ENCODE results near the gene BCL7A.

DNA sequence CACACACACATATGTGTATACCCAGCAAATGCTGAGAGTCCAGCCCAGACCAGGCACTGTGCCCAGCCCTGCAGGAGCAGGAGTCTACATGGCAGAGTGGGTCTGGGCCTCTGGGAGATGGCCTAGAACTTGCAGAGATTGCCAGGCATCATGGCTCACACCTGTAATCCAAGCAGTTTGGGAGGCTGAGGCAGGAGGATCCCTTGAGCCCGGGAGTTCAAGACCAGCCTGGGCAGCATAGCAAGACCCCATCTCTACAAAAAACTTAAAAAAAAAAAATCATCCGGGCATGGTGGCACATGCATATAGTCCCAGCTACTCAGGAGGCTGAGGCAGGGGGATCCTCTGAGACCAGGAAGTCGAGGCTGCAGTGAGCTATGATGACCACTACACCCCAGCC is 36.1 kb downstream of the BCL7A start:
- TF ChIP-seq, protein P1, sequence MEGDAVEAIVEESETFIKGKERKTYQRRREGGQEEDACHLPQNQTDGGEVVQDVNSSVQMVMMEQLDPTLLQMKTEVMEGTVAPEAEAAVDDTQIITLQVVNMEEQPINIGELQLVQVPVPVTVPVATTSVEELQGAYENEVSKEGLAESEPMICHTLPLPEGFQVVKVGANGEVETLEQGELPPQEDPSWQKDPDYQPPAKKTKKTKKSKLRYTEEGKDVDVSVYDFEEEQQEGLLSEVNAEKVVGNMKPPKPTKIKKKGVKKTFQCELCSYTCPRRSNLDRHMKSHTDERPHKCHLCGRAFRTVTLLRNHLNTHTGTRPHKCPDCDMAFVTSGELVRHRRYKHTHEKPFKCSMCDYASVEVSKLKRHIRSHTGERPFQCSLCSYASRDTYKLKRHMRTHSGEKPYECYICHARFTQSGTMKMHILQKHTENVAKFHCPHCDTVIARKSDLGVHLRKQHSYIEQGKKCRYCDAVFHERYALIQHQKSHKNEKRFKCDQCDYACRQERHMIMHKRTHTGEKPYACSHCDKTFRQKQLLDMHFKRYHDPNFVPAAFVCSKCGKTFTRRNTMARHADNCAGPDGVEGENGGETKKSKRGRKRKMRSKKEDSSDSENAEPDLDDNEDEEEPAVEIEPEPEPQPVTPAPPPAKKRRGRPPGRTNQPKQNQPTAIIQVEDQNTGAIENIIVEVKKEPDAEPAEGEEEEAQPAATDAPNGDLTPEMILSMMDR (IDR thresholded peaks at IDR 0.05; ENCODE audit: low read depth, low read length, poor library complexity, severe bottlenecking) = no peak
- TF ChIP-seq EZH2phosphoT487 (IDR thresholded peaks at IDR 0.05; ENCODE audit: borderline replicate concordance, low read length) = no peak
